DMS79 (cell line): Measurements from ENCODE around the gene SCGN.

Experiments used
- DNase-seq: peaks from one replicate; lab custom pipeline; 2025; lab: John Stamatoyannopoulos, UW

SCGN gene

DNA sequence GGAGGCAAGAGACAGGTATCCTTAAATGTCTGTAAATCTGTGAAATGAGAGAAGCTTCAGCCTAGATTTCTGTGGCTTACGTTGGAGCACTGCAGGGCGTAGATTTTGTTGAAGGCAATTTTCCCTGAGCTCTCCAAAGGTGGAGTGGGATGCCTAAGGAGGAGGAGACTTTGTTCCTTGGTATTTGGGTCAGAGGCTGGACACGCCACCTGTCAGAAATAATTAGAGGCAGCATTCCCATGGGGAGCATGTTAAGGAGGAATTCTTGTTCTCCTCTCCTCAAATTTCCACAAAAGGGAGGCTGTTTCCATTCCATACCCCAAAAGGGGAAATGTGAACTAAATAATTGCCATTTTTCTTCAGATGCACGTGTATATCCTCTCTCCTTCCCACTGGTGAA is 11.1 kb upstream of the SCGN start:
- no peak for DNase-seq

DNA sequence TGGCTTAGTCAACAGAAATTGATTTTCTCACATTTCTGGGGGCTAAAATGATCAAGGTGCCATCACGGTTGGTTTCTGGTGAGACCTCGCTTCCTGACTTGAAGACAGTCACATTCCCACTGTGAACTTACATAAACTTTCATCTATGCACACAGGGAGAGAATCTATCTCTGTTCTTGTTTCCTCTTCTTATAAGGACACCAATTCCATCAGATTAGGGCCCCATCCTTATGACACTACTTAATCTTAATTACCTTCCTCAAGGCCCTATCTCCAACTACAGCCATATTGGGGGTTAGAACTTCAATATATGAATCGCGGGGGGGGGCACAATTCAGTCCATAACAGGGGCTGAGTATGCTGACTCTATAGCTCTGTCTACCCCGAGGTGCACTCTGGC is 10.6 kb upstream of the SCGN start:
- no peak for DNase-seq

GRCh38 chr6:25641940-25642666 is 9.9 kb upstream of the SCGN start:
- DNase-seq: no peak

DNA sequence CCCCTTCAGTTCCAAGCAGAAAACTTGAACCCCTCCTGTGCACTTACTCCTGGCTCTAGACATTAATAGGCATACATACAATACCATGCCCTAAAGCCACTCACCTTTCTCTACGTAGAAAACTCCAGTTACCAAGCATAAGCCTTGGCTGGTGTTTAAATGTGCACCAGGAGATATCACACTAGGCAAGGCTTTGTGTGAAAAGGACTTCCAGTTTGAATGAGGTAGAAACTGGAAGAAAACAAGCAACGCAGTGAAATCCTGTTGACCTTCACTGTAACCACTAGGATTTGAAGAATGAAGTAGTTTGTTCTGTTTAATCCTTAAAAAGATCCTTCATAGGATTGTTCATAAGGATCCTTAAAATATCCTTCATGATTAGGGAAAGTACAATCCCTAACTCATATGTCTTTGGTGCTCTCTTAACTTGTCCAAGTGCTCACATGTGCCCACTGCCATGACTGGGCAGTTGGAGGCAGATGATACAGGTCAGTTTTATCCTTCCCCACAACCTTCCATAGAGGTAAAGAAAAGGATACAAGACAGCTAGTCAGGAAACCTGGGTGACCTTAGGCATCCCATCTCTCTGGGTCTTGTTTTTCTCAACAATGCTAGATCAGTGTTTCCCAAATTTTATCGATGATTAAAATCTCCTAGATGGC is 9.2 kb upstream of the SCGN start:
- no peak for DNase-seq

DNA sequence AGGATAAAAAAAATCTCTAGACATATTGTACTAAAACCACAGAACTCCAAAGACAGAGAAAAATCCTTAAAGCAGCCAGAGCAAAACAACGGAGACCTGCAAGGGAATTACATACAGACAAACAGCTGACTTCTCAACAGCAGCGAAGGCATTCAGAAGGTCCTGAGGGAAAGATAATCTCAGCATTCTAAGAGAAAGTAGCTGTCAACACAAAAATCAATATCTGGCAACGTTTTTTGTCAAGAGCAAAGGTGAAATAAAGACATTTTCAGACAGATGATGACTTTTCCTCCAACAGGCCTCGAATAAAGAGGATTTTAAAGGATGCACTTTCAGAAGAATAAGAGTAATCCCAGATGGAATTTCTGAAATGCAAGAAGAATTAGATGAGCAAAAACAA is 6.1 kb upstream of the SCGN start:
- no peak for DNase-seq

- no peak for DNase-seq
Measured at GRCh38 chr6:25649611-25650010, 2.4 kb upstream of the SCGN start.

DNA sequence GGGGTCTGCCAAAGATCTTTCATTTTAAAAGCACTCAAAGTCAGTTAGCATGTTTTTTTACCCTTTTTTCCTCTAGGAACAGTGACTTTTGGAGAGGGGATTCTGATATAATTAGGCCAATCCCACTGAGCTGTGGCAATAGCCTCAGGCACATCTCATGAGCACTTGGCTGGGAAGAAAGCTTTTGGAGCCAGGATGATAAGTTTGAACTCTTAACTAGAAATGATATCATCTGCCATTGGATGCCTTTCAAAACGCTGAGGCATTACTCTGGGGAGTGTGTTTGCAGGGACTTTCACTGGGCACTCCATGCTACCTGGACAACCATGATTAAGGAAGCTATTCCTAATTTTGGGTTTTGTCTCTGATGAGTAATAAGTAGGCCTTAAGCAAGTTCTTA is 3.7 kb downstream of the SCGN start:
- DNase-seq: peak; percentile 76

DNA sequence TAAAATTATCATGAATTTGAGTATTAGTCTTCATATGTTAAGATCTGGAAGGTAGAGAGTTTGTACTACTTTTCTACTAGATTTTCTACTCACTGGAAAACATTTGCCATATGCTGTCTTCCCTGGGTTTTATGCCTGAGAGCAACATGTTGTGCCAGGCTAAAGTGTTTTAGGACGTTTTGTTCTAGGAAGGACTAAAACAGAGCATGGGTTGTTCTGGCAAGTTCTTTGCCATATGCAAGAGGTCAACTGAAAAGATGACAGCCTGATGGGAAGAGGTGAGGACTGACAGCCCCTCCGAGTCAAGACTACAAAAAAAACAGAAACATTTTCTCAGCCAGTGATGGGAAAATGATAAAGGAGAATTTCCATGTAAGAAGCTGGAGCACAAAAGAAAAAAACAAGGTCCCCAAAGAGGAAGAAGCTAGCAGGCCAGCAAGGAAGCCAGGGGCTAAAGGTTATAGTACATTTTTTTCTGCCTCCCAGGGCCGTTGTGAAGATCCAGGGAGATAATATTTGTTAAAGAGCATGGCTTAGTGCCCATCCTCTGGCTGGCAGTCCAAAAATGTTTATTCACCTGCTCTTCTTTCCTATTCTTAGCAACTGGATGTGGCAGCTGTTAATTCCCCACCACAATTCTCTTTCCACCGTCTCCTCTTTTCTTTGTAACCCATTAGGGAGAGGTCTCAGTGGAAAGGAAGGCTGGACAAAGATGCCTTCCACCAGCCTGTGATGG is 7.8 kb downstream of the SCGN start:
- no peak for DNase-seq

DNA sequence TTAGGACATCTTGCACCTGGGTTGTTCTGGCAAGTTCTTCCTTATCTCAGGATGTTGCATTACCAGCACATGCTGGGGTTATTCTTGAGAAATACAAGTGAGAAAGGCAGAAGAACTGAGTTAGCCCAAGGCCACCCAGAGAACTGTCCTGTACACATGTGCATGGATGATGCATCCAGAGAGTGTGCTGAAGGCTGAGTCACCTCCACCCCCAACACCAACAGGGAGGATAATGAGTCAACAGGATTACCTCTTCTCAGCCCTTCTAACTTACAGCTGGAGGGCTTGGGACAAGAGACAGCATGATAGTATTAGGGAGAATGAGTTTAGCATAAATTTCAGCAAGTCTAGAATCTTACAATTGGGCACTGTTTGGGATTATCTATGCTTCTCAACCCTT is 8.5 kb downstream of the SCGN start:
- DNase-seq: no peak

DNA sequence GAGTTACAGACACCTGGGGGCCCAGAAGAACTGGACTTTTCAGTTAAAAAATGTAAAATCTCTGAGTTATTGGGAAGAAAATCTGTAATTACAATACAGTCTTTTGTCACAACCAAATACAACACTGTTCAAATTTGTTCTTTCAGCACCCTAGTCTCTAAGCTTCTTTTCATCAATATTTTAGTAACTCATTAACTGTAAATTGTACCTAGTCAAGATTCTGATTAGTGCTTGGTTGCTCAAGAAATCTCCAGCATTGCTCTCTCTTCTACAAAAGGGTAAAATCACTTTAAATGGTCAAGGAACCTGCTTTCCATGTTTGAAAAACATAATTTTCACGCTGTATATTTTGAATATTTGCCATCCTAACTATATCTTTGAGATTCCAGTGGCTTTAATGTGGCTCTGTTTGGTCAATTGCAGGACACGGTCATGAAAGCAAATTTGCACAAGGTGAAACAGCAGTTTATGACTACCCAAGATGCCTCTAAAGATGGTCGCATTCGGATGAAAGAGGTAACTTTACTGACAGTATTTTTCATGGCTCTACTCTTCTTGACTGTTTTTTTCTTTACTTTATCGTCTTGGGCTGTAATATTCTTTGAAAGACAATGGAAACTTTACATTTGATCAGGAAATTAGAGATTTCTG is 9.2 kb downstream of the SCGN start:
- DNase-seq: no peak

GRCh38 chr6:25665455-25665854 is 13.4 kb downstream of the SCGN start:
- no peak for DNase-seq

GRCh38 chr6:25669413-25669812 is 17.4 kb downstream of the SCGN start:
- DNase-seq: no peak

GRCh38 chr6:25670208-25670607 is 18.2 kb downstream of the SCGN start:
- DNase-seq: no peak

- DNase-seq: no peak
Measured at GRCh38 chr6:25670793-25671513, 18.9 kb downstream of the SCGN start.

DNA sequence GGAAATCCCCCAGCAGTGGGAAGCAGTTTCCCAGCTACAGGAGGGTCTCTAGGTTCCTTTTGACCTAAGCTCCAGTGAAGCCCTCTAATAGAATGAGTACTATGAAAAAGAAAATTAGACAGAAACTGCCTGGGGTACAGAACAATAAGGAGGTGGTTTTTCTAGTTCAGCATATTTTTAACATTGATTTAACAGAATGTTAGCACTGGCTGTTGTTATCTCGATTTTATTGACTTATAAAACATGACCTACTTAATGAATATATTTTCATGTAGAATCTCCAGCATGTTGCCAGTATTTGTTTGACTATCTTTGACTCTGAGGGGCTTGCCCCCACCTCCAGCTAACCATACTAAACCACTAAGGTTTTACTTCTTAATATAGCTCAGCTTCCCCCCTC is 19.6 kb downstream of the SCGN start:
- no peak for DNase-seq

DNA sequence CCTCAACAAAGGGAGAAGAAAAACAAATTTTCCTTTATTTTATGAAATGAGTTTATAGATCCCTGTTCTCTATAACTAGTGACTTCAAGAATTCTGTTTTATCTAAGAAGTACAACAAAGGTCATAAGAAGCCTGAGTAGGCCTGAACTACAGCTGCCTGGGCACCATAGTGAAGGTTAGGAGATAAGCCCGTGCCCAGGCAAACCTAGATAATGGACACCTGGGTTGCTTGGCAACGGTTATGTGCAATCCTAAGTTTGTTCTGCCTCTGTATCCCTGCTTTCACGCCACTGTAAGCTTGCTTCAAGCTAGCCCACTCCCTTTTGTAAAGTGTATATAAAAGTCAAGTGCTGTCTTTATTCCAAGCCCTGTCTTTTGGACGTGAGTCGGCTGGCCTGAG is 23.2 kb downstream of the SCGN start:
- DNase-seq: no peak

- no peak for DNase-seq
Measured at GRCh38 chr6:25676775-25677174, 24.8 kb downstream of the SCGN start.

DNA sequence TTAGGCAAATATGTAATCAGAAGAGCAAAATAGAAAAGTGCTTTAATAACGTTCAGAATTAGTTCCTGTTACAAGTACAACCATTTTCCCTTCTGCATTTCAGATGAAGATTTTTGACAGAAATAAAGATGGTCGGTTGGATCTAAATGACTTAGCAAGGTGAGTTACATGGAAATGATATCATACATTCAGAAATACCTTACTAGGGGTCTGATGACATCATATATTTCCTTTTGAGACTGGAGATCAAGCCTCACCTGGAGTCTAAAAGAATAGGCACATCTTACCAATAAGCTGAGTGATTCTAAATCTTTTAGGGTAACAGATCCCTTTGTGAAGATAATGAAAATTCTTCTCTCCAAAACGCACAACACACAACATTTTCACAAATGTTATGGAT is 29.8 kb downstream of the SCGN start:
- DNase-seq: no peak

DNA sequence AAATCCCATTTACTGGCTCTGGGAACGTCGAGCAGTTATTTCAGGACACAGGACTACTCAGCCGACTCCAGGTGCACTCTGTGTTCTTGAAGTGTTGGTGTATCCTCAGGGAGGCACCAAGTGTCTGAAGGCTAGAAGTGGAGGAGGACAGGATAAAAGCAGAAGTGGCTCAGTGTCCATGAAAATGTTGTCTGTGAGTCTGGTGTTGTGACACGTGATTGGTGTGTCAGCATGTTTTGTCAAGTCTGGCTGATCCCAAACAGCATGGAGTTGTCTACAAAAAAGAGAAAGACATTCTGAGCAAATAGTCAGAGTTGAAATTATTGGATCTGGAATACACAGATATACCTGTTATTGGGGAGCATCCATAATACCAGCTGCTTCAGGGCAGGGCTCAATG is 30.3 kb downstream of the SCGN start:
- no peak for DNase-seq

DNA sequence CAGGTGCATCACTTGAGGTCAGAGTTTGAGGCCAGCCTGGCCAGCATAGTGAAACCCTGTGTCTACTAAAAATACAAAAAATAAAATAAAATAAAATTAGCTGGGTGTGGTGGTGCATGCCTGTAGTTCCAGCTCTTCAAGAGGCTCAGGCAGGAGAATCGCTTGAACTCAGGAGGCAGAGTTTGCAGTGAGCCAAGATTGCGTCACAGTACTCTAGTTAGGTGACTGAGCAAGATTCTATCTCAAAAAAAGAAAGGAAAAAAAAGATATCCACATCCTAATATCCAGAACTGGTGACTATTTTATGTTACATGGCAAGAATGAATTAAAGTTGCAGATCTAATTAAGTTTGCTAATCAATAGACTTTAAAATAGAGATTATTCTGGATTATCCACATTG is 32.5 kb downstream of the SCGN start:
- no peak for DNase-seq

GRCh38 chr6:25685251-25685650 is 33.2 kb downstream of the SCGN start:
- no peak for DNase-seq

DNA sequence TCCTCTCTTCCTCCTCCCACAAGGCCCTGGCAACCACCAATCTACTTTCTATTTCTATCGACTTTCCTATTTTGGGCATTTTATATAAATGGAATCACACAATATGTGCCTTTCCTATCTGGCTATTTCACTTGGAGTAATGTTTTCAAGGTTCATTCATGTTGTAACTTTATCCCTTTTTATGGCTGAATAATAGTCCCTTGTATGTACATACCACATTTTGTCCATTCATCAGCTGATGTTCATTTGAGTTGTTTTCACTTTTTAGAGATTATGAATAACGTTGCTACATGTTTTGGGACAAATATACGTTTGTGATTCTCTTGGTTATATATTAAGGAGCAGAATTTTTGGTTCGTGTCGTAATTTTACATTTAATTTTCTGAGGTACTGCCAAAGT is 33.9 kb downstream of the SCGN start:
- no peak for DNase-seq
